A549 treated with Mapracorat at 1 μM for 4 hours (cell line): ENCODE data around the gene CCDC71. TPM values are rescaled to one million over a fixed set of nuclear protein-coding genes. Genes with fewer than 3 reads are reported as not detected.

Experiments used
- total RNA-seq: library from RNA; stranded (reverse); fragments of 200-300 nt; extraction: Qiagen RNA extraction; gene quantifications from 5 replicates; pipeline ENCODE4 v1.2.3, GENCODE V29; 2022

CCDC71 gene
- 12.1 to 15.3 TPM (median 12.2 TPM) in 5 replicates for total RNA-seq

GRCh38 chr3:49165771-49166751, at the start of gene CCDC71:
Gene CCDC71 (minus strand): TSS chr3:49166331. CDS start chr3:49164208, 2,123 bp downstream.

GRCh38 chr3:49171119-49171774, 5.1 kb upstream of the CCDC71 start, which contains the start of gene KLHDC8B:
Gene KLHDC8B (plus strand): TSS chr3:49171598. CDS start chr3:49172770, 1,172 bp downstream.

GRCh38 chr3:49132437-49133225, 33.5 kb downstream of the CCDC71 start, which contains the start of gene LAMB2:
Gene LAMB2 (minus strand): TSS chr3:49133050. CDS start chr3:49132867, 183 bp downstream.

GRCh38 chr3:49120438-49121131, 45.5 kb downstream of the CCDC71 start, which contains the start of gene USP19:
Gene USP19 (minus strand): TSS chr3:49120823. CDS start chr3:49119145, 1,678 bp downstream.

Other genes starting within 250 kb of the CCDC71 start
- 53.1 to 63.5 TPM (median 57.3 TPM) in 5 replicates for gene ARIH2, start 247.5 kb downstream of the CCDC71 start, total RNA-seq
- gene P4HTM, start 176.1 kb downstream of the CCDC71 start, total RNA-seq, result 12.7 to 19.4 TPM (median 18.5 TPM) in 5 replicates
- gene WDR6, start 158.9 kb downstream of the CCDC71 start, total RNA-seq, result 56.1 to 78.2 TPM (median 75.6 TPM) in 5 replicates
- gene DALRD3, start 147.8 kb downstream of the CCDC71 start, total RNA-seq, result 19.6 to 25.4 TPM (median 24.4 TPM) in 5 replicates
- 61.9 to 93.9 TPM (median 86.0 TPM) in 5 replicates for gene NDUFAF3, start 144.2 kb downstream of the CCDC71 start, total RNA-seq
- 151 to 161 TPM (median 154 TPM) in 5 replicates for gene IMPDH2, start 136.9 kb downstream of the CCDC71 start, total RNA-seq
- 37.1 to 40.0 TPM (median 38.9 TPM) in 5 replicates for gene QRICH1, start 72.3 kb downstream of the CCDC71 start, total RNA-seq
- gene QARS1, start 61.6 kb downstream of the CCDC71 start, total RNA-seq, result 121 to 151 TPM (median 137 TPM) in 5 replicates
- 17.2 to 23.8 TPM (median 23.3 TPM) in 5 replicates for gene USP19, start 45.5 kb downstream of the CCDC71 start, total RNA-seq
- 82.0 to 115 TPM (median 113 TPM) in 5 replicates for gene LAMB2, start 33.3 kb downstream of the CCDC71 start, total RNA-seq
- gene KLHDC8B, start 5.3 kb upstream of the CCDC71 start, total RNA-seq, result 4.4 to 7.0 TPM (median 5.7 TPM) in 5 replicates
- 1.5 to 2.5 TPM (median 1.8 TPM) in 5 replicates for gene C3orf62, start 110.9 kb upstream of the CCDC71 start, total RNA-seq
- 11.4 to 15.4 TPM (median 13.8 TPM) in 5 replicates for gene USP4, start 173.7 kb upstream of the CCDC71 start, total RNA-seq
- 262 to 306 TPM (median 293 TPM) in 5 replicates for gene GPX1, start 192.0 kb upstream of the CCDC71 start, total RNA-seq
- gene RHOA, start 245.6 kb upstream of the CCDC71 start, total RNA-seq, result 449 to 503 TPM (median 464 TPM) in 5 replicates
- 21.0 to 25.1 TPM (median 22.6 TPM) in 5 replicates for gene TCTA, start 246.1 kb upstream of the CCDC71 start, total RNA-seq